Gastrocnemius medialis (tissue), 4 donors: ENCODE results near the gene CHTF8. TPM values are rescaled to one million over a fixed set of nuclear protein-coding genes. Genes with fewer than 3 reads are reported as not detected.

Source experiments
- ATAC-seq, 2 donors: fragments of 150-250 bp; one replicate each; pipeline ENCODE4 v1.9.1; 2016
- DNase-seq, 2 donors: peaks; one replicate each; pipeline ENCODE4 v3.0.0-alpha.2; 2019
- H3K27ac ChIP-seq, 4 donors: fragments of 200-600 bp; sonication (generic); 1 replicate in 1 of 4; 2 replicates in 3 of 4; pipeline ENCODE4 v1.5.1; 2016 to 2018; ENCODE audit warnings: mild to moderate bottlenecking in 2 of 4, moderate library complexity in 1 of 4
- H3K27me3 ChIP-seq, 3 donors: fragments of 200-600 bp; sonication (generic) in 2 of 3; 1 replicate in 1 of 3; 2 replicates in 2 of 3; pipeline versions ENCODE4 v1.5.1 to v1.6.0; 2016 to 2019; ENCODE audit warnings: mild to moderate bottlenecking in 1 of 3, moderate library complexity in 1 of 3
- H3K36me3 ChIP-seq, 2 donors: fragments of 200-600 bp; sonication (generic) in 1 of 2; one replicate each; pipeline ENCODE4 v1.5.1; 2017 to 2018
- H3K4me1 ChIP-seq, 2 donors: fragments of 200-600 bp; sonication (generic) in 1 of 2; one replicate each; pipeline ENCODE4 v1.5.1; 2016 to 2017; ENCODE audit warnings: mild to moderate bottlenecking in 2 of 2
- H3K4me3 ChIP-seq, 4 donors: fragments of 200-600 bp; sonication (generic) in 3 of 4; 1 replicate in 1 of 4; 2 replicates in 3 of 4; pipeline ENCODE4 v1.5.1; 2016 to 2019; ENCODE audit warnings: mild to moderate bottlenecking in 2 of 4
- H3K9me3 ChIP-seq, 3 donors: fragments of 200-600 bp; sonication (generic) in 2 of 3; 1 replicate in 1 of 3; 2 replicates in 2 of 3; pipeline ENCODE4 v1.5.1; 2016 to 2019
- POLR2A ChIP-seq, 2 donors: fragments of 450-650 bp; IDR thresholded peaks; one replicate each; pipeline ENCODE4 v1.6.1; 2017; ENCODE audit warnings: antibody characterized with exemption in 2 of 2, mild to moderate bottlenecking in 2 of 2, moderate library complexity in 2 of 2
- in situ Hi-C, 4 donors: fragments of 200-750 bp; cut with MboI; loops; one replicate each; pipeline versions ENCODE4 v1.15.0 to v1.8.0; 2017; ENCODE audit warnings: low sequenced_read_pairs in 4 of 4
- intact Hi-C: fragments of 100-400 bp; cut with DNase I; formaldehyde crosslinking; loops from one replicate; pipeline ENCODE4 v1.15.1; 2023; ENCODE audit warnings: low total_unique reads
- total RNA-seq, 4 donors: library from RNA; depleted of rRNA; stranded (reverse); fragments of >200 nt; gene quantifications; one replicate each; pipeline versions ENCODE4 v1.1.0 to v1.2.3, GENCODE V29; 2016
- TF ChIP-seq, protein P1 (sequence below), 5 experiments: fragments of 450-650 bp in 3 of 5; fragments of 200-600 bp in 2 of 5; sonication (generic) in 2 of 5; IDR thresholded peaks in 4 of 5; conservative IDR thresholded peaks in 1 of 5; 1 replicate in 4 of 5; 2 replicates in 1 of 5; pipeline ENCODE4 v1.5.1; 2016 to 2019; ENCODE audit warnings: antibody characterized with exemption in 5 of 5, mild to moderate bottlenecking in 3 of 5, moderate library complexity in 3 of 5

Gene CHTF8
- total RNA-seq, 4 donors from 2014 or later = 27.3 to 52.3 (median 34.8) TPM

- no peaks in the 10 kb centered on the region for H3K9me3 ChIP-seq
- DNase-seq (no peak), ATAC-seq (no peak)
- H3K27me3 ChIP-seq = no peaks in the 10 kb centered on the region
- intact Hi-C loops = no loop called here
- H3K27ac ChIP-seq = no peak overlapping the region
- peaks cover 0 to 5% of the 10 kb centered on the region in 2 donors for H3K36me3 ChIP-seq
- H3K4me3 ChIP-seq = no peak overlapping the region
- TF ChIP-seq POLR2A (IDR thresholded peaks at IDR 0.05) = no peak
- TF ChIP-seq, protein P1, sequence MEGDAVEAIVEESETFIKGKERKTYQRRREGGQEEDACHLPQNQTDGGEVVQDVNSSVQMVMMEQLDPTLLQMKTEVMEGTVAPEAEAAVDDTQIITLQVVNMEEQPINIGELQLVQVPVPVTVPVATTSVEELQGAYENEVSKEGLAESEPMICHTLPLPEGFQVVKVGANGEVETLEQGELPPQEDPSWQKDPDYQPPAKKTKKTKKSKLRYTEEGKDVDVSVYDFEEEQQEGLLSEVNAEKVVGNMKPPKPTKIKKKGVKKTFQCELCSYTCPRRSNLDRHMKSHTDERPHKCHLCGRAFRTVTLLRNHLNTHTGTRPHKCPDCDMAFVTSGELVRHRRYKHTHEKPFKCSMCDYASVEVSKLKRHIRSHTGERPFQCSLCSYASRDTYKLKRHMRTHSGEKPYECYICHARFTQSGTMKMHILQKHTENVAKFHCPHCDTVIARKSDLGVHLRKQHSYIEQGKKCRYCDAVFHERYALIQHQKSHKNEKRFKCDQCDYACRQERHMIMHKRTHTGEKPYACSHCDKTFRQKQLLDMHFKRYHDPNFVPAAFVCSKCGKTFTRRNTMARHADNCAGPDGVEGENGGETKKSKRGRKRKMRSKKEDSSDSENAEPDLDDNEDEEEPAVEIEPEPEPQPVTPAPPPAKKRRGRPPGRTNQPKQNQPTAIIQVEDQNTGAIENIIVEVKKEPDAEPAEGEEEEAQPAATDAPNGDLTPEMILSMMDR (IDR thresholded peaks at IDR 0.05 in 4 of 5, conservative IDR thresholded peaks at IDR 0.05 in 1 of 5) = no peak
- in situ Hi-C loops = no loop called here
- no peaks in the 10 kb centered on the region for H3K4me1 ChIP-seq
These were observed 52.7 kb downstream of the CHTF8 start for GRCh38 chr16:69079697-69080096.

DNA sequence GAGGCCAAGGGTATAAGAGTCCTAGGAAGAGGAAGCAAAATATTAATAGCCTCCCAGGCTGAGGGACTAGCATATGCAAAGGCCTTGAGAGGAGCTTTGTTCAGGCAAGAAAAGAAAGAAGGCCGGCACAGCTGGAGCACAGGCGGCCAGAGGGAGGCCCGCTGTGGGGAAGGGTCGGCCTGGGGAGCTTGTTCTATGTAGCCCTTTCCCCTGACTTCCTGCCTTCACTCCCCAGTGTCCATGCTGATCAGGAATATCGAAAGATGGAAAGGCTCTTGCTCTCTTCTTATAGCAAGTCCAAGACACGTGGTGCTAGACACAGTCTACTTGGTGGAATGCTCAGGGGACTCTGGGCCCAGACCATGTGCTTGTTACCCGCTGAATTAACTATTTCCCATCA is 54.3 kb downstream of the CHTF8 start:
- Histone ChIP-seq H3K27ac (no peak overlapping the region), H3K4me3 (no peak overlapping the region), H3K27me3 (no peaks in the 10 kb centered on the region), H3K9me3 (no peaks in the 10 kb centered on the region), H3K36me3 (no peaks in the 10 kb centered on the region), H3K4me1 (no peaks in the 10 kb centered on the region)
- intact Hi-C loops = no loop called here
- in situ Hi-C loops = no loop called here
- TF ChIP-seq, protein P1 (IDR thresholded peaks at IDR 0.05 in 4 of 5, conservative IDR thresholded peaks at IDR 0.05 in 1 of 5) = no peak
- no peak for TF ChIP-seq POLR2A (IDR thresholded peaks at IDR 0.05)
- ATAC-seq = no peak
- DNase-seq = no peak

- ATAC-seq (no peak), DNase-seq (no peak)
- Histone ChIP-seq H3K9me3 (no peaks in the 10 kb centered on the region), H3K4me1 (no peaks in the 10 kb centered on the region), H3K4me3 (no peak overlapping the region), H3K27me3 (no peaks in the 10 kb centered on the region), H3K36me3 (no peaks in the 10 kb centered on the region), H3K27ac (no peak overlapping the region)
- in situ Hi-C loops = no loop called here
- intact Hi-C loops = no loop called here
- TF ChIP-seq, protein P1 (IDR thresholded peaks at IDR 0.05 in 4 of 5, conservative IDR thresholded peaks at IDR 0.05 in 1 of 5) = no peak
- TF ChIP-seq POLR2A (IDR thresholded peaks at IDR 0.05) = no peak
These were observed 55.1 kb downstream of the CHTF8 start for GRCh38 chr16:69077251-69077650.

GRCh38 chr16:69073181-69073702 is 59.1 kb downstream of the CHTF8 start:
- no peak for ATAC-seq
- no peak overlapping the region for H3K27ac ChIP-seq
- no peaks in the 10 kb centered on the region for H3K9me3 ChIP-seq
- TF ChIP-seq, protein P1 (IDR thresholded peaks at IDR 0.05 in 4 of 5, conservative IDR thresholded peaks at IDR 0.05 in 1 of 5) = no peak
- TF ChIP-seq POLR2A (IDR thresholded peaks at IDR 0.05) = no peak
- intact Hi-C loops = no loop called here
- no peak overlapping the region for H3K4me3 ChIP-seq
- DNase-seq = no peak
- no peaks in the 10 kb centered on the region for H3K4me1 ChIP-seq
- H3K27me3 ChIP-seq = no peaks in the 10 kb centered on the region
- in situ Hi-C loops = no loop called here
- H3K36me3 ChIP-seq = no peaks in the 10 kb centered on the region

GRCh38 chr16:69072640-69072974 is 59.8 kb downstream of the CHTF8 start:
- no peak for TF ChIP-seq POLR2A (IDR thresholded peaks at IDR 0.05)
- TF ChIP-seq, protein P1 (IDR thresholded peaks at IDR 0.05 in 4 of 5, conservative IDR thresholded peaks at IDR 0.05 in 1 of 5) = no peak
- no peak for ATAC-seq
- H3K27me3 ChIP-seq = no peaks in the 10 kb centered on the region

More at GRCh38 chr16:69072640-69072974, 59.8 kb downstream of the CHTF8 start:
- Histone ChIP-seq H3K27ac (no peak overlapping the region), H3K4me3 (no peak overlapping the region), H3K9me3 (no peaks in the 10 kb centered on the region), H3K4me1 (no peaks in the 10 kb centered on the region), H3K36me3 (no peaks in the 10 kb centered on the region)
- no peak for DNase-seq
- intact Hi-C loops = no loop called here
- in situ Hi-C loops = no loop called here
